Measurements from ENCODE around the gene FFAR1. TPM values are rescaled to one million over a fixed set of nuclear protein-coding genes. Genes with fewer than 3 reads are reported as not detected.
A peak's percentile ranks its signal among the peaks of the same experiment; 100 is the strongest.
"Not testable (repeated sequence)": the region's sequence is repeated elsewhere in the genome, so short reads cannot be mapped to it uniquely, and the experiment has no call there.

FFAR1 gene
- total RNA-seq, 1 donor from 2014 or later = 0.18 TPM

GRCh38 chr19:35351411-35352176, 3.9 kb downstream of the FFAR1 start:
- DNase-seq (ENCODE audit: low spot score) = no peak
- H3K36me3 Mint-ChIP-seq (ENCODE audit: low read depth) = no peaks in the 10 kb centered on the region
- H3K27me3 Mint-ChIP-seq (ENCODE audit: insufficient read depth) = peaks cover 2% of the 10 kb centered on the region
- H3K9me3 Mint-ChIP-seq = no peaks in the 10 kb centered on the region
- no peak overlapping the region for H3K27ac Mint-ChIP-seq
- intact Hi-C loops (cut with micrococcal nuclease) = loop anchor here (1.0 to 2.0 kb wide), 3 partner anchors 53 to 241 kb away; no protein-coding TSS in a partner anchor
- peaks cover 31% of the 10 kb centered on the region for H3K4me1 Mint-ChIP-seq (ENCODE audit: low read depth)
- no peak overlapping the region for H3K4me3 Mint-ChIP-seq

GRCh38 chr19:35352177-35352447, 4.4 kb downstream of the FFAR1 start:
- H3K4me1 Mint-ChIP-seq (ENCODE audit: low read depth) = peaks cover 26% of the 10 kb centered on the region
- H3K27ac Mint-ChIP-seq = no peak overlapping the region
- H3K9me3 Mint-ChIP-seq = no peaks in the 10 kb centered on the region
- intact Hi-C loops (cut with micrococcal nuclease) = loop anchor here (1.0 to 2.0 kb wide), 3 partner anchors 53 to 240 kb away; no protein-coding TSS in a partner anchor
- H3K27me3 Mint-ChIP-seq (ENCODE audit: insufficient read depth) = peaks cover 2% of the 10 kb centered on the region
- H3K36me3 Mint-ChIP-seq (ENCODE audit: low read depth) = no peaks in the 10 kb centered on the region
- no peak overlapping the region for H3K4me3 Mint-ChIP-seq
- DNase-seq (ENCODE audit: low spot score) = no peak

GRCh38 chr19:35352448-35353304, 5.0 kb downstream of the FFAR1 start:
- H3K27ac Mint-ChIP-seq = peak overlapping the region; percentile 62

GRCh38 chr19:35353635-35354034, 5.9 kb downstream of the FFAR1 start:
- intact Hi-C loops (cut with micrococcal nuclease) = loop anchor here (1.0 to 2.0 kb wide), 2 partner anchors 51 to 142 kb away; no protein-coding TSS in a partner anchor
- H3K4me3 Mint-ChIP-seq = no peak overlapping the region
- H3K36me3 Mint-ChIP-seq (ENCODE audit: low read depth) = no peaks in the 10 kb centered on the region
- DNase-seq (ENCODE audit: low spot score) = no peak
- peaks cover 2% of the 10 kb centered on the region for H3K27me3 Mint-ChIP-seq (ENCODE audit: insufficient read depth)
- H3K27ac Mint-ChIP-seq = no peak overlapping the region
- no peaks in the 10 kb centered on the region for H3K9me3 Mint-ChIP-seq
- peaks cover 23% of the 10 kb centered on the region for H3K4me1 Mint-ChIP-seq (ENCODE audit: low read depth)

More at GRCh38 chr19:35352448-35353304, 5.0 kb downstream of the FFAR1 start:
- Mint-ChIP-seq H3K4me3 (no peak overlapping the region), H3K27me3 (ENCODE audit: insufficient read depth) (peaks cover 2% of the 10 kb centered on the region), H3K9me3 (no peaks in the 10 kb centered on the region), H3K4me1 (ENCODE audit: low read depth) (peaks cover 25% of the 10 kb centered on the region), H3K36me3 (ENCODE audit: low read depth) (no peaks in the 10 kb centered on the region)
- DNase-seq (ENCODE audit: low spot score) = peak; percentile 55
- intact Hi-C loops (cut with micrococcal nuclease) = loop anchor here (1.0 to 2.0 kb wide), 4 partner anchors 52 to 240 kb away; no protein-coding TSS in a partner anchor

GRCh38 chr19:35354898-35355297, 7.2 kb downstream of the FFAR1 start:
- intact Hi-C loops (cut with micrococcal nuclease) = no loop called here
- no peak for DNase-seq (ENCODE audit: low spot score)
- no peak overlapping the region for H3K4me3 Mint-ChIP-seq

GRCh38 chr19:35355791-35356460, 8.2 kb downstream of the FFAR1 start:
- Mint-ChIP-seq H3K4me1 (ENCODE audit: low read depth) (peaks cover 19% of the 10 kb centered on the region), H3K27me3 (ENCODE audit: insufficient read depth) (peaks cover under 1% of the 10 kb centered on the region), H3K4me3 (no peak overlapping the region), H3K36me3 (ENCODE audit: low read depth) (no peaks in the 10 kb centered on the region), H3K9me3 (no peaks in the 10 kb centered on the region), H3K27ac (no peak overlapping the region)
- DNase-seq (ENCODE audit: low spot score) = no peak
- intact Hi-C loops (cut with micrococcal nuclease) = no loop called here

More at GRCh38 chr19:35354898-35355297, 7.2 kb downstream of the FFAR1 start:
- no peak overlapping the region for H3K27ac Mint-ChIP-seq
- H3K27me3 Mint-ChIP-seq (ENCODE audit: insufficient read depth) = peaks cover 2% of the 10 kb centered on the region
- H3K4me1 Mint-ChIP-seq (ENCODE audit: low read depth) = peaks cover 19% of the 10 kb centered on the region
- H3K9me3 Mint-ChIP-seq = no peaks in the 10 kb centered on the region
- no peaks in the 10 kb centered on the region for H3K36me3 Mint-ChIP-seq (ENCODE audit: low read depth)

- Mint-ChIP-seq H3K36me3 (ENCODE audit: low read depth) (no peaks in the 10 kb centered on the region), H3K27ac (no peak within 1 kb of the TSS), H3K4me3 (no peak within 1 kb of the TSS), H3K4me1 (ENCODE audit: low read depth) (peaks cover 13% of the 10 kb centered on the region), H3K9me3 (no peaks in the 10 kb centered on the region), H3K27me3 (ENCODE audit: insufficient read depth) (peaks cover 8% of the 10 kb centered on the region)
- DNase-seq (ENCODE audit: low spot score) = no peak
- intact Hi-C loops (cut with micrococcal nuclease) = no loop called here
These were observed 10.3 kb downstream of the FFAR1 start, which contains the start of gene FFAR3 for GRCh38 chr19:35357867-35358573. Gene FFAR3 (plus strand): TSS chr19:35358460. CDS start chr19:35358891, 431 bp downstream.

- H3K9me3 Mint-ChIP-seq; DNase-seq (ENCODE audit: low spot score); H3K4me3 Mint-ChIP-seq; intact Hi-C loops (cut with micrococcal nuclease); H3K36me3 Mint-ChIP-seq (ENCODE audit: low read depth); H3K27ac Mint-ChIP-seq; H3K27me3 Mint-ChIP-seq (ENCODE audit: insufficient read depth): not testable (repeated sequence)
- peaks cover 13% of the 10 kb centered on the region for H3K4me1 Mint-ChIP-seq (ENCODE audit: low read depth)
These were observed 11.1 kb downstream of the FFAR1 start for GRCh38 chr19:35358834-35359233.

GRCh38 chr19:35359395-35359794, 11.7 kb downstream of the FFAR1 start:
- H3K27ac Mint-ChIP-seq; H3K9me3 Mint-ChIP-seq; H3K36me3 Mint-ChIP-seq (ENCODE audit: low read depth); H3K27me3 Mint-ChIP-seq (ENCODE audit: insufficient read depth); H3K4me3 Mint-ChIP-seq; intact Hi-C loops (cut with micrococcal nuclease); DNase-seq (ENCODE audit: low spot score): not testable (repeated sequence)
- H3K4me1 Mint-ChIP-seq (ENCODE audit: low read depth) = peaks cover 13% of the 10 kb centered on the region

- DNase-seq (ENCODE audit: low spot score); H3K36me3 Mint-ChIP-seq (ENCODE audit: low read depth); intact Hi-C loops (cut with micrococcal nuclease); H3K4me3 Mint-ChIP-seq; H3K27ac Mint-ChIP-seq; H3K27me3 Mint-ChIP-seq (ENCODE audit: insufficient read depth); H3K9me3 Mint-ChIP-seq: not testable (repeated sequence)
- peaks cover 13% of the 10 kb centered on the region for H3K4me1 Mint-ChIP-seq (ENCODE audit: low read depth)
These were observed 12.4 kb downstream of the FFAR1 start for GRCh38 chr19:35360081-35360480.

GRCh38 chr19:35360880-35361420, 13.2 kb downstream of the FFAR1 start:
- peaks cover 10% of the 10 kb centered on the region for H3K27me3 Mint-ChIP-seq (ENCODE audit: insufficient read depth)
- H3K4me3 Mint-ChIP-seq = no peak overlapping the region
- no peaks in the 10 kb centered on the region for H3K36me3 Mint-ChIP-seq (ENCODE audit: low read depth)
- DNase-seq (ENCODE audit: low spot score) = no peak
- H3K27ac Mint-ChIP-seq = no peak overlapping the region
- H3K4me1 Mint-ChIP-seq (ENCODE audit: low read depth) = peaks cover 13% of the 10 kb centered on the region
- H3K9me3 Mint-ChIP-seq = no peaks in the 10 kb centered on the region
- intact Hi-C loops (cut with micrococcal nuclease) = no loop called here
